Tibial nerve (tissue), 4 donors: ENCODE data around the gene GNAI2. TPM values are rescaled to one million over a fixed set of nuclear protein-coding genes. Genes with fewer than 3 reads are reported as not detected.

Source experiments
- DNase-seq, 2 donors: peaks; one replicate each; pipeline ENCODE4 v3.0.0-alpha.2; 2019; ENCODE audit warnings: low spot score in 2 of 2
- H3K27ac ChIP-seq, 4 donors: fragments of 200-600 bp; sonication (generic) in 3 of 4; one replicate each; pipeline ENCODE4 v1.5.1; 2017 to 2019; ENCODE audit warnings: mild to moderate bottlenecking in 1 of 4
- H3K27me3 ChIP-seq, 2 donors: fragments of 200-600 bp; sonication (generic) in 1 of 2; one replicate each; pipeline versions ENCODE4 v1.5.1 to v1.6.0; 2017 to 2019
- H3K36me3 ChIP-seq, 3 donors: fragments of 200-600 bp; sonication (generic); one replicate each; pipeline ENCODE4 v1.5.1; 2018 to 2019
- H3K4me1 ChIP-seq, 4 donors: fragments of 200-600 bp; sonication (generic) in 3 of 4; one replicate each; pipeline ENCODE4 v1.5.1; 2017 to 2019
- H3K4me3 ChIP-seq, 4 donors: fragments of 200-600 bp; sonication (generic) in 3 of 4; one replicate each; pipeline ENCODE4 v1.5.1; 2017 to 2019; ENCODE audit warnings: mild to moderate bottlenecking in 1 of 4, moderate library complexity in 1 of 4
- H3K9me3 ChIP-seq, 4 donors: fragments of 200-600 bp; sonication (generic) in 3 of 4; one replicate each; pipeline ENCODE4 v1.5.1; 2017 to 2019
- EP300 ChIP-seq, 2 donors: sonication (generic); formaldehyde crosslinking; IDR thresholded peaks; one replicate each; pipeline ENCODE4 v1.6.1; 2017; ENCODE audit warnings: antibody characterized with exemption in 2 of 2, mild to moderate bottlenecking in 1 of 2
- POLR2A ChIP-seq, 2 donors: fragments of 450-650 bp; IDR thresholded peaks; one replicate each; pipeline ENCODE4 v1.6.1; 2017; ENCODE audit warnings: antibody characterized with exemption in 2 of 2, mild to moderate bottlenecking in 2 of 2, moderate library complexity in 2 of 2
- WGBS, 2 donors: methylation state at CpG; one replicate each; pipeline ENCODE4 v1.1.5; 2018; 5-methylcytosine and 5-hydroxymethylcytosine counted together
- total RNA-seq, 4 donors: library from RNA; depleted of rRNA; stranded (reverse); fragments of >200 nt; gene quantifications; one replicate each; pipeline ENCODE4 v1.1.0, GENCODE V29; 2016
- TF ChIP-seq, protein P1 (sequence below), 5 experiments: fragments of 200-600 bp in 3 of 5; fragments of 450-650 bp in 2 of 5; sonication (generic) in 3 of 5; IDR thresholded peaks; one replicate each; pipeline ENCODE4 v1.5.1; 2016 to 2019; ENCODE audit warnings: antibody characterized with exemption in 5 of 5, mild to moderate bottlenecking in 3 of 5, moderate library complexity in 2 of 5

Gene GNAI2
- total RNA-seq, 4 donors from 2014 or later, result 201 to 265 (median 243) TPM

DNA sequence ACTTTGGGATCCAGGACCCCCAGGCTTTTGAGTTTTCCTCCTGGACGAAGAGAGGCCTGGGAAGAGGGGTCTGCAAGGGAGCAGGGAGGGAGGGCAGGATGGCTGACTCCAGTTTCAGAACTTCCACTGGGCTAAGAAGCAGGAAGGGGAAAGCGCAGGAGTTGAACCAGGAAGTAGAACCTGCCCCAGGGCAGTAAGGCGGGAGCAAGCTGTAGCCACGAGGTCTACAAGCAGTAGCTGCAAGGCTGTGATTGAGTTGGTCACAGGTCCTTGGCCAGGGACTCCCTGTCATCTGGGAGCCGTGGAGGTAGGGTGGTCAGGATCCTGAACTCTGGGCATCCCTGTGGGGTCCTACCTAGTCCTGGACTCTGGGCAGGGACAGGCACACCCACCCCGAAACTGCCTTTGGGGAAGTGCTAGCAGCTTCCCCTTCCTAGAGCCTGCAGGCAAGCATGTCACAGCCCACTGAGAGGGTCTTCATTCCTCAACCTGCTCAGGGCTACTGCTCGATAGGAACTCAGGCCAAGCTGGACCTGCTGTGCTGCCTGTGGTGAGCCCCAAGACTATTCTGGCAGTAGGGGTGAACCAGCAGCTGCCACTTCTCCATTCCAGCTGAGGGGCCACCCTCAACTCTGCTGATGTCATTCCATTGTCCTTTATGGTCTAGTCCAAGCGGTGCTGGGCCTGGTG is 5.8 kb upstream of the GNAI2 start:
- Histone ChIP-seq H3K27me3 (no peaks in the 10 kb centered on the region), H3K27ac (peak overlapping the region in 2 of 4 donors; percentile 29 to 55), H3K36me3 (no peaks in the 10 kb centered on the region), H3K4me1 (peaks cover 0 to 43% (median 21%) of the 10 kb centered on the region in 4 donors), H3K9me3 (no peaks in the 10 kb centered on the region), H3K4me3 (no peak overlapping the region)
- no peak for TF ChIP-seq EP300 (IDR thresholded peaks at IDR 0.05)
- TF ChIP-seq, protein P1, sequence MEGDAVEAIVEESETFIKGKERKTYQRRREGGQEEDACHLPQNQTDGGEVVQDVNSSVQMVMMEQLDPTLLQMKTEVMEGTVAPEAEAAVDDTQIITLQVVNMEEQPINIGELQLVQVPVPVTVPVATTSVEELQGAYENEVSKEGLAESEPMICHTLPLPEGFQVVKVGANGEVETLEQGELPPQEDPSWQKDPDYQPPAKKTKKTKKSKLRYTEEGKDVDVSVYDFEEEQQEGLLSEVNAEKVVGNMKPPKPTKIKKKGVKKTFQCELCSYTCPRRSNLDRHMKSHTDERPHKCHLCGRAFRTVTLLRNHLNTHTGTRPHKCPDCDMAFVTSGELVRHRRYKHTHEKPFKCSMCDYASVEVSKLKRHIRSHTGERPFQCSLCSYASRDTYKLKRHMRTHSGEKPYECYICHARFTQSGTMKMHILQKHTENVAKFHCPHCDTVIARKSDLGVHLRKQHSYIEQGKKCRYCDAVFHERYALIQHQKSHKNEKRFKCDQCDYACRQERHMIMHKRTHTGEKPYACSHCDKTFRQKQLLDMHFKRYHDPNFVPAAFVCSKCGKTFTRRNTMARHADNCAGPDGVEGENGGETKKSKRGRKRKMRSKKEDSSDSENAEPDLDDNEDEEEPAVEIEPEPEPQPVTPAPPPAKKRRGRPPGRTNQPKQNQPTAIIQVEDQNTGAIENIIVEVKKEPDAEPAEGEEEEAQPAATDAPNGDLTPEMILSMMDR (IDR thresholded peaks at IDR 0.05), result no peak
- no peak for TF ChIP-seq POLR2A (IDR thresholded peaks at IDR 0.05)
- 65 to 78% methylated on average over 7 to 8 of the region's 8 CpGs for WGBS, 2 donors
- no peak for DNase-seq

DNA sequence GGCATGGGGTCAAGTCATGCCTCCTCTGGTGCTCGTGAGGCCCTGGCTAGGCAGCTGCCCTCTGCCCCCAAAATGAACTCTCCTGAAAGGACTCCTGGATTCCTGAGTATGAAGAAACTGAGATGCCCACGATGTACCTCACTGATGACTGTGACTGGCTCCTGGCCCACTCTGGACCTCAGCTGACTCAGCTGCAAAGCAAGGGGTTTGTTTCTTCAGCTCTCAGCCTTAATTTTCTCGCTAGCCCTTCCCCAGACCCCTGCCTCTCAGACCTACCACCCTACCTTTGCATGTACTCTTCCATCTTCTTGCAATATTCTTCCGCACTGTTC is 5.2 kb upstream of the GNAI2 start:
- Histone ChIP-seq H3K4me1 (peaks cover 0 to 44% (median 23%) of the 10 kb centered on the region in 4 donors), H3K27me3 (no peaks in the 10 kb centered on the region), H3K27ac (peak overlapping the region in 1 of 4 donors; percentile 55), H3K9me3 (no peaks in the 10 kb centered on the region), H3K4me3 (no peak overlapping the region), H3K36me3 (no peaks in the 10 kb centered on the region)
- 60% methylated on average over 4 of the region's 4 CpGs for WGBS, 2 donors
- no peak for TF ChIP-seq POLR2A (IDR thresholded peaks at IDR 0.05)
- TF ChIP-seq EP300 (IDR thresholded peaks at IDR 0.05), result no peak
- TF ChIP-seq, protein P1 (IDR thresholded peaks at IDR 0.05), result no peak
- DNase-seq, result no peak

DNA sequence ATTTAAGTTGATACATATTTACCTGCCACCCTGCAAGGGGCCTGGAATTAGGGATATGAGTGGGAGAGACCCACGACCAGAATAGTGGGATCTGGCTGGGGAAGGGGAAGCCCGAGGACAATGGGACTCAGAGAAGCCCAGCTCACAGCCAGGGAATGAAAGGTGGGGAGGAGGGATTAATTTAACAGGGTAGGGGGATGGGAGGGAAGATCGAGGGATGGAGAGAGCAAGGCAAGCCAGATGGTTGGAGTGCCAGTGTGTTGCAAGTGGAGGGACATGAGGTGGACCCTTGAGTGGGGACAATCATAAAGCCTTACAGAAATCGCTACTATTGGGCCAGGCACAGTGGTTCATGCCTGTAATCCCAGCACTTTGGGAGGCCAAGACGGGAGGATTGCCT is 4.4 kb upstream of the GNAI2 start:
- Histone ChIP-seq H3K27ac (no peak overlapping the region), H3K9me3 (no peaks in the 10 kb centered on the region), H3K36me3 (no peaks in the 10 kb centered on the region), H3K4me3 (no peak overlapping the region), H3K27me3 (no peaks in the 10 kb centered on the region), H3K4me1 (peaks cover 0 to 36% (median 21%) of the 10 kb centered on the region in 4 donors)
- 74% methylated on average over 5 of the region's 5 CpGs for WGBS, 2 donors
- TF ChIP-seq EP300 (IDR thresholded peaks at IDR 0.05) (no peak), POLR2A (IDR thresholded peaks at IDR 0.05) (no peak)
- TF ChIP-seq, protein P1 (IDR thresholded peaks at IDR 0.05), result no peak
- no peak for DNase-seq

DNA sequence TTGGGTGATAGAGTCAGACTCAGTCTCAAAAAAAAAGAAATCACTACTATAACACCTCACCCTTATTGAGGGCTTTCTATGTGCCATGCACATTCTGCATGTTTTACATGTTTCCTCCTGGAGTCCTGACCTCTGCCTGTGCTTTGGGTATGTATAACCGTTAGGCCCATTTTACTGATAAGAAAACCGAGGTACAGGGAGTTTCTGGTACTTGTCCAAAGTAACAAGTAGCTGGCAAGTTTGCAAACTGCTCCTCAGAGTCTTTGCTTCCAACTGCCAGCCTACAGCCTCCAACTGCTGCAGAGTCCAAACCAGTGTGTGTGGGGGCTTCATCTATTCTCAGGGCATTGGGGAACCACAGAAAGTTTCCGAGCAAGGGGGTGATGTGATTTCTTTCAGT is 3.7 kb upstream of the GNAI2 start:
- Histone ChIP-seq H3K4me3 (no peak overlapping the region), H3K36me3 (no peaks in the 10 kb centered on the region), H3K27me3 (no peaks in the 10 kb centered on the region), H3K27ac (no peak overlapping the region), H3K4me1 (peaks cover 0 to 30% (median 15%) of the 10 kb centered on the region in 4 donors), H3K9me3 (no peaks in the 10 kb centered on the region)
- TF ChIP-seq EP300 (IDR thresholded peaks at IDR 0.05), result no peak
- TF ChIP-seq, protein P1 (IDR thresholded peaks at IDR 0.05), result no peak
- TF ChIP-seq POLR2A (IDR thresholded peaks at IDR 0.05), result no peak
- WGBS, 2 donors, result 81 to 87% methylated on average over 3 of the region's 3 CpGs
- no peak for DNase-seq

DNA sequence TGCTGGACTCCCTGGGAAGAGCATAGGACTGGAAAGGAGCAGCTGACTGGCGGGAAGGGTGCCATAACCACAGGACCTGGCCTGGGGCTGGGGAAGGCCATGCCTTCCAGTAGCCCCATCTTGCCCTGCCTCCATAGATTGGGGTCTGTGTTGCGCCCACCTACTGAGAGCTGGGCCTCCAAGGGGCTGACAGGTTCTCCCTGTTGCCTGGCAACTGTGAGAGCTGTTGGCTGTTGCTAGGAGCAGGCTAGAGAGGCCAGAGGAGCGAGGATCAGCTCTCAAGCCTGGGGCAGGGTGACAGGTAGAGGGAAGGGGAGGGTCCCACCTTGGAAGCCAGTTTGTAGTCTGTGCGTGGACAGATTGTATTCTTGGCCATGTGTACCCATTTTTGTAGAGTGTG is 2.8 kb upstream of the GNAI2 start:
- 78 to 94% methylated on average over 2 to 4 of the region's 4 CpGs for WGBS, 2 donors
- DNase-seq, result no peak
- Histone ChIP-seq H3K4me1 (peaks cover 0 to 25% (median 12%) of the 10 kb centered on the region in 4 donors), H3K36me3 (no peaks in the 10 kb centered on the region), H3K9me3 (no peaks in the 10 kb centered on the region), H3K4me3 (no peak overlapping the region), H3K27me3 (no peaks in the 10 kb centered on the region), H3K27ac (no peak overlapping the region)
- TF ChIP-seq EP300 (IDR thresholded peaks at IDR 0.05) (no peak), POLR2A (IDR thresholded peaks at IDR 0.05) (no peak)
- TF ChIP-seq, protein P1 (IDR thresholded peaks at IDR 0.05), result no peak
